GM19193 (cell line): ENCODE results near the gene DMBT1.

Experiments used
- POLR2A ChIP-seq: IDR thresholded peaks from 4 replicates; pipeline ENCODE4 v1.6.1; 2011; ENCODE audit not compliant: insufficient read depth, insufficient read length; ENCODE audit errors: extremely low read depth

DMBT1 gene

DNA sequence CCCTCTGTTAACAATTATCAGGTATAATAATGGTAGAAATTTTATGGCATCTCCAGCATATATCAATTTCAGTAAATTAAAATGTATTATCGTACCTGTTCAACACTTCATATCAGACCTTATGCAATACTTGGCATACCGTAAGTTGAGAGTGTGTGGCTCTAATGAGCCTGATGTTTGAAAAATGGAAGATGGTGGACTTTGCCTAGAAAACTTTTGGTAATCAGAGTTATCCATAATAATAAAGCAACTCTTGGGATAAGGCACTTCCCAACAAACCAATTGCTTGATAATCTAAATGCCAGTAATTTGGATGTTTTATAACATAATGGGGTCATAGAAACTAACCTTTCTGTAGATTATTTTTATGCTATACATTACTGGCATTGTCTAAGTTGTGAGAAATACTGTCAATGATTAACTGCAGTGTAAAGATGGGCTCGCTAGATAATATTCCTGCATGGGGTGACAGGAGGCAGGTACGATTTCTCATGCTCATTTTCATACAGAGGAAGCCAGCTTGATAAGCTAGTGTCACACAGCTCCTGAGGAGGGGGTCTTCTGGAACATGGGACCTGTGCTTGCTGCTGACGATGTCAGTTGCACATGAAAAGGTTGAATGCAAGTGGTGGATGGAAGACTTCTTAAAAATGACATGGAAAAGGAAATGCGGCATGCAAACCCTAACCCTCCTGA, 27.8 kb upstream of the DMBT1 start:
- TF ChIP-seq POLR2A = no peak

DNA sequence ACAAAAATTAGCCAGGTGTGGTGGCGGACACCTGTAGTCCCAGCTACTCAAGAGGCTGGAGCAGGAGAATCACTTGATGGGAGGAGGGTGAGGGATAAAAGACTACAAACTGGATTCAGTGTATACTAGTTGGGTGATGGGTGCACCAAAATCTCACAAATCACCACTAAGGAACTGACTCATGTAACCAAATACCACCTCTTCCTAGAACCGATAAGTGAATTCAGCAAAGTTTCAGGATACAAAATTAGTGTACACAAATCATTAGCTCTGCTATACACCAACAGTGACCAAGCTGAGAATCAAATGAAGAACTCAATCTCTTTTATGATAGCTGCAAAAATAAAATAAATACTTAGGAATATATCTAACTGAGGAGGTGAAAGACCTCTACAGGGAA, 23.0 kb upstream of the DMBT1 start:
- no peak for TF ChIP-seq POLR2A

DNA sequence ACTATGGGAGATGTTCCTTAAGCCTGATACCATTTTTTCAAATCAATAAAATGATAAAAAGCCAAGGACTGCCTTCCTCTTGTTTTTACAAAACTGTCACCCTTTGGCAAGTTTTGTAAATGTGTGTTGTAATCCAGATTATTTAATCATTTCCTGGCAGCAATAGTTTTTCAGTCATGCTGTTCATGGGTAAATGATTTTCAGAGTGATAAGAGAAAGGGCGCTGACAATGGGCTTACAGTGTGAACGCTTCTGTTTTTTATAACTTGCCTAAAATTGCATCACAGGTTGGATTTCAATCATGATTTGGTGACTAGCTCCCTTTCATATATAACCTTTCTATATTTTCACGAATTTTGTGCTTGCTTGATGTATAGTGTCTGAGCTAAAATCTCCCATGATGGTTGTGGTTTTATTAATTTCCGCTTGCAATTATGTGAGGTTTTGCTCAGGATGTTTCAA, 19.0 kb upstream of the DMBT1 start:
- no peak for TF ChIP-seq POLR2A

DNA sequence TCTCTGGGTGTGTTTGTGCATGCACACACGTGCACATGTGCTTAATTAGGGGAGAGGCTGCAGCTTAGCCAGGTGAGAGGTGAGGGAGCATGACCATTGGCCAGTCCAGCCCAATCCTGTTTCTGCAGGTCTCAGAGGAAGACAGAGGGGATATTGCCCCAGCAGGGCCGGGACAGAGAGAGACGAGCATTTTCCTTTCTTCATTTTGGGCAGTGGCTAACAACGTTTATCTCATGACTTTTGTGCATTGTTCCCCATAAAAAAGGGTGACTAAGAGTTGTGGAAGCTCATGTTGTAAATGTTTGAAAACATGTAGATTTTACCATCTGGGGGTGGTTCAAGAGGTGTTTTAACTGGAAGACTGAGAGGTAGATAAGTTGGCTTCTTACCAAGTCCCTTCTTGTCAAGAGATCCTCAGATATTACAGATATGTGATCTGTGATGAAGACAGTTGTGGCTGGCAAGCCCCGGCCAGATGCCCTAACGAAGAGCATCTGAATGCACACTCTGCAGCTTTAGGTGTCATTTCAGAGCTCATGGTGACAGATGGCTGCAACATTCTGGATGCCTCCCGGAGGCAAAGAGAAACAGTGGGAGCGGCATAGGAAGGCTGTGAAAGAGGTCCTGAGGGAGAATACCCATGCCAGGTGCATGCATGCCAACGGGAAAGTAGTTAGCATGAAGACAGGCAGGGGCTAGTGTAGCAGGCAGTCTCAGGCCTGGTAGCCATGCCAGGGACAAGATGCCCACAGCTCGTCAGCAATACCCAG, 16.7 kb upstream of the DMBT1 start:
- TF ChIP-seq POLR2A = no peak

DNA sequence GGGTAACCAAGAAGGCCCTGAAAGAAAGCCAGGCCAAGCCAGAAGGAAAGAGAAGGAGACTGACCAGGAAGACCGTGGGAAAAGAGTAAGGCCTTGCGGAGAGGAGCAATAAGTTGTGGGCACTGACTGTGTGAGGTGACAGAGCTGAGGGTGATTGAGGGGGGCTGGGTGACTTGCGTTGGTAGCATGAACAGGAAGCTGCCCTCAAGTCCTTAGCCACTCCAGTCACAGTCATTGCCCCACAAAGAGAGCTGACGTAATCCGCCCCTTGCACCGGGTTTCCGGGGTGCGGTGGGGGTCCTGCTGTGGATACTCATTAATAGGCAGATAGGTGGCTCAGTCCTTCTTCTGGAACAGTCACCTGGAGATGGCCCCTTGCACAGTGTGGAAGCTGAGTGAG, 16.1 kb upstream of the DMBT1 start:
- TF ChIP-seq POLR2A = no peak

DNA sequence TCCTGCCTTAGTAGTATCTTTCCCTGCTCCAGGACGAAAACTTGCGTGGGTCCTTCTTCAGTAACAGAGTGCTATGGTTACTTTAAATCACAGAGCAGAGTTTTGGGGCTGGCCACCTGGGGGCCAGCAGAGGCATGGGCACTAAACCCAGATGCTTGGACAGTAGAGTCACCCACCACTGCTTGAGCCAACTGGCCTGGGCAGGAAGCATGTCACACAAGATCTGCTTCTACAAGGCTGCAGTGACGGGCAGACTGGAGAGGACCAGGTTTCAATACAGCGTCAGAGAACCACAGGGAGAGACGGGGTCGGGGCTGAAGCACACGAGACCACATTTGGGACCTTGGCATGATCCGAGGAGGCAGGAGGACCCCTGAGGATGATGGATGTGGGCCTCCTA, 14.3 kb upstream of the DMBT1 start:
- TF ChIP-seq POLR2A = no peak

DNA sequence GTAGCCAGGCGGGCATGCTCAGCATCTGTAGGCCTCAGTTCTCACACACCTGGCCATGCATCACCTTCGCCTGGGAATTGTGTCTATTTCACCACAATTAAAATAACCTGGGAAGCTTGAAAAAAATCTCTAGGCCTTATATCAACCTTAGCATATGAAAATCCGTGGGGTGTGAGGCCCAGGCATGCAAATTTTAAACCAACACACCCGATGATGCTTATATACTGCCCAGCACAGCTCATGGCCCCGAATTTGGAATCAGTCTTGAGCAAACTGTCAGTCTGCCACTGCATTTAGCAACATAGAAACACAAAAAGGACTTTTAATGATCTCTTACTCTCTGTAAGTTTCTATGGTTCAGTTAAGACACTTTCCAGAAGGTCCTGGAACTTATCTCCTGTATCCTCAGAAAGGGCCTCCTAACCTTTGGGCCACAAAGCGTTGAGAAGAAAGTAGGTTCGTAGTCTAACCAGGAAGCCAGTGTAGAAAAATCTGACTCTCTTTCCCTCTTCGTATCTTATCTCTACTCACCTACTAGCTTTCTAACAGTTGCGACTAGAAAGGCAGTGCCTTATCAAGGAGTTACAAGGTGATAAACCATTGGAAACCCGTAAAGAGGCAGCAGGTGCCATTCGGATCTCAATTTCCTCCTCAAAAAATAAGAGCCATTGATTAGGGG, 12.0 kb upstream of the DMBT1 start:
- TF ChIP-seq POLR2A = no peak

DNA sequence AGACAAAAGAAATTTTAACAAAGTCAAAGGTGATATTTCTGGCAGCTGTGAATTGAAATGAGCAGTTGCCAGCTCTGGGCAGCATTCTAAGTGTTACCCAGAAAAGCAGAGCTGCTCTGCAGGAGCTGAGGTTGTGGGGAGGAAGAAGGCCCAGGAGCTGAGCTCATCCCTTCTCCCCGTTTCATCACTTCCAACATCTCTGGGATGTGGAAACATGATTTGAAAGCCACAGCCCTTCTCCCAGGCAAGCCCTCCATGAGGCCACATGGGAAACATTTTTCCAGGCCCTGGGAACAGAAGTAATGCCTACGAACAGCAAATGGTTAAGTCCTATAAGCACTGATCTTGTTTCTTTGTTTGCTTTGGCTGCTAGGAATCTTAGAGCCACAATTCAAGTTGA, 10.9 kb upstream of the DMBT1 start:
- no peak for TF ChIP-seq POLR2A

DNA sequence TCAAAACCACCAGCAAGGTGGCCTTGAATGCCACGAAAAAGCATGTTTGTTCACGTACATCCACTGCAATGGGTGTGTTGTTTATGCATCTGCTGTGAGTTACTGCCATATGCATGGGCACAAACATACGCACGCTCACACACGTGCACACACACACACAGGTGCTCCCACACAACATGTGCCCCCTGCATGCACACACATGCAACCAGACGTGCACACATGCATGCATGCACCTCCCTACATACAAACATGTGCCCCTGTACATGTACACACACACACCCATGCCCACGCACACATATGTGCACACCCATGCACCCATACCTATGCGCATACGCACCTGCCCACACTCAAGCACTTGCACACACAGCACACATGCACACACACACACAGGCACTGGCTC, 10.1 kb upstream of the DMBT1 start:
- no peak for TF ChIP-seq POLR2A

DNA sequence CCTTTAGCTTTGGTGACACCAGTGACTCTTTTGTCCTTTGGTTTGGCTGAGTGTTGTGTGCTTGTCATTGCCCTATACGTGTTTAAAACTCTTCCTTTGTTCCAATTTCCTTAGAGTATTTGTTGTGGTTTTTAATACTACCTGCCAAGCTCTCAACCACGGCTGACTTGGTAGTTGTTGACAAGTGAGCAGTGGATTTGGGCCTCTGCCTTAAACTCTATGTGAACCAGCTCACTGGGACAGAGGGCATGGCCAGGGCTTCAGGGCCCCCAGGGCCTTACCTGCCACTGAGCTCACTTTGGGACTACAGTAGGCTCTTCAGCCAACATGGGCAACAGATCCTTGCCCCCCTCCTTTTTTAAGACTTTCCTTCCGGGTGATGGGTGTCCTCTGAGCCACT, 9.6 kb upstream of the DMBT1 start:
- no peak for TF ChIP-seq POLR2A

DNA sequence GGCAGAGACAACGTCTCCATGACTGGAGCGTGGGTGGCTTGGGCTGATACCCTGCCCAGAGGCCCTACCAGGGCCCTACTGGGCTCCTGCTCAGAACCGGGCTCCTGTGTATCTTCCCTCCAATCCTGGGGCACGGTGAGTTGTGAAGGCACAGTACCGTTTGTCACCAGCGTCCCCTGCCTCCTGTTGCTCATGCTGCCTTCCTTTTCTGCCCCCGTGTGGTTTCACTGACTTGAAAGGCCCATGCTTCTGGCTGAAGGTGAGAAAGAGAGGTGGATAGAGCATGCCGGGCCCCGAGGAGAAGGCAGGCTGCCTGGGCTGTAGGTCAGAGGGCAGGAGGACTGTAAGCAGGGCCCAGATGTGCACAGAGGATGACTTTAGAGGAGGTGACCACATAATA, 9.1 kb upstream of the DMBT1 start:
- no peak for TF ChIP-seq POLR2A

DNA sequence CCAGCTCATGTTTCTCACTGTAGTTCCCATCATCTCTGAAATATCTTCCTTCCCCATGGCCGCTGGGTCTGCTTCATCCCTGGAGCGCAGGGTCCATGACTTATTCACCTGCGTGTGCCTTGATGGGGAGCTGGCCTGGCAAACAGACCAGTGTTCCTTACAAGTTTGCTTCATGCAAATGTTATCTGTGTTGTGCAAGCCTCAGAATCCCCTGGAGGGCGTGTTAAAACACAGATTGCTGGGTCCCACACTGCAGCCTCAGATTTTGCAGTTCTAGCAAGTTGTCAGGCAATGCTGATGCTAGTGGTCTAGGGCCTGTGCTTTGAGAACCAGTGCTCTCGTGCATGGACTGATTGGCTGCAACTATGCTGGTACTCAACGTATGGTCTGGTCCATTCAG, 7.2 kb upstream of the DMBT1 start:
- TF ChIP-seq POLR2A = no peak

DNA sequence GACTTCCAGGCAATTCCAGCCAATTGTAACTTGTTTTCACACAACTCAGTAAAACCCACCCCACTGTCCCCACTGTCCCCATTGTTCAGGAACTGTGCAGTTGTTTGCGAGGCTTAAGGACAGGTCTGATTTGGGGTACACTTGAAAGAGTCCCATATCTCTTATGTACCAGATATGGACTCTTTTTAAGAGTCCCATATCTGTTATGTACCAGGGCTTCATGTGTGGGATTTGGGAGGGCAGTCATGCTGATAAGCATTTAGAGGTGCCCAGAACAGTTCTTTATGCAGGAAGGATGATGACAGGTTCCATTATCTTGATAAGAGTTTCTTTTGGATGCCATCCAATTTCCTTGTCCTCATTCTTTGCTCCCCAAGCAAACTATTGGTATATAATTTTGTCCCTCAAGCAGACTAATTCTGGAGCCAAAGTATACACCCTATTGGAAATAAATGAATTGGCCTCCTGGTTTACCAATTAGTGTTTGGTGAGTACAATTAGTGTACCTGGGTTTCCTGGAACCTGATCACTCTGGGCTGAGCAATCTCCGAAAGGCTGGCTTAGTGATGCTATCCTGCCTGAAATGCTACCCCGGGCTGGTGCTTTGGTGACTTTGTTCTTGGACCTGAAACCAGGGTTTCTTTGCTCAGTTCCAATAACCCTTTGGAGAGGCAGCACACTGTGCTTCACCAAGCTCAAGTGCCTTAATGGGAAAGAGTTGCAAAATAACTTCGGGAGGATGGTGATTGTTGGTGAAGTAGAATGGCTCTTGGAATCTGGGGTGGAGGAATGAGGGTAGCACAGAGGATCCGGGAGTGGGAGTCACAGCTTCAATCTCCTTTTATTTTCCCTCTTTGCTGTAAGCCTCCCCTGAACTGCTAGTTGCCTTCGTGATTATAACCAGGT, 6.2 kb upstream of the DMBT1 start:
- TF ChIP-seq POLR2A = no peak

DNA sequence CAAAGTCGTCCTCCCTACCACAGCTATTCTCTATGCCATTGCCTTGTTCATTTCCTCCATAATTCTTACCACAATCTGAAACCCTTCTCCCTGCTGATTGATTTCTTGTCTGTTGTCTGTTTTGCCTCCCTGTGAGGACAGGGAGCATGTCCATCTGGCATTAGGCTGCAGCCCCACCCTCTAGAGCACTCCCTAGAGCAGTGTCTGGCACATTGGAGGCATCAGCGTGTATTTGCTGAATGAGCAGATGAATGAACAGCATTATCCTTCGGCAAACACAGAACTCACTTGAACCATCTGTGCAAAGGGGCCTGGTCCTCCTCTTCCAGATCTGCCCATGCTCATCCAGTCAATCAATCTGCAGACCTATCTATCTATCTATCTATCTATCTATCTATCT, 5.1 kb upstream of the DMBT1 start:
- TF ChIP-seq POLR2A = no peak

DNA sequence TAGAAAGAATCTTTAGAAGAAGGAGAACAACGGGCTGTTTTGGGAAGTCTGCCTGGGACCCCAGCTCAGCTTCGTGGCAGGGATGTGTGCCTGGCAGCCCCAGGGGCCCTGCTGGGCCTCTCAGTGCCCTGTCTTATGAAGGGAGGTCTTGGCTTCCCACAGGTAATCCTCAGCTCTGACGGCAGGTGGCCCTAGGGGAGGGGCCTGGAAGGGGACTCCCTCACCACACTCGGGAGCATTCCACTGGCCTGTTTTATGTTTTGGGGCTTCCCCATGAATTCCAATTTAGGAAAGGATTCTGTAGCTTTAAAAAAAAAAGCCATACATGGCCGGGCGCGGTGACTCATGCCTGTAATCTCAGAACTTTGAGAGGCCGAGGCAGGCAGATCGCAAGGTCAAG, 3.0 kb upstream of the DMBT1 start:
- TF ChIP-seq POLR2A = no peak
